Muscle layer of duodenum (tissue), 2 donors: Measurements from ENCODE around the gene TCF3.

Experiments used
- H3K27ac ChIP-seq: one replicate; pipeline ENCODE4 v1.7.0; 2013; ENCODE audit warnings: mild to moderate bottlenecking, low read length
- H3K27me3 ChIP-seq: one replicate; pipeline ENCODE4 v1.7.0; 2013; ENCODE audit warnings: low read depth, mild to moderate bottlenecking, control low read depth, low read length
- H3K36me3 ChIP-seq, 2 donors: one replicate each; pipeline ENCODE4 v1.7.0; 2013; ENCODE audit warnings: low read length in 2 of 2, control low read depth in 1 of 2, mild to moderate bottlenecking in 1 of 2; ENCODE audit not compliant: insufficient read depth in 2 of 2, control insufficient read depth in 1 of 2
- H3K4me1 ChIP-seq, 2 donors: one replicate each; pipeline ENCODE4 v1.7.0; 2013; ENCODE audit warnings: low read length in 2 of 2, mild to moderate bottlenecking in 2 of 2, control low read depth in 1 of 2, moderate library complexity in 1 of 2; ENCODE audit not compliant: insufficient read depth in 2 of 2, control insufficient read depth in 1 of 2
- H3K4me3 ChIP-seq, 2 donors: one replicate each; pipeline ENCODE4 v1.7.0; 2013; ENCODE audit warnings: low read length in 2 of 2, low read depth in 1 of 2, mild to moderate bottlenecking in 1 of 2
- H3K9me3 ChIP-seq, 2 donors: one replicate each; pipeline ENCODE4 v1.7.0; 2013; ENCODE audit warnings: low read length in 2 of 2, control low read depth in 1 of 2, mild to moderate bottlenecking in 1 of 2; ENCODE audit not compliant: control insufficient read depth in 1 of 2
- donor health status: healthy.

Gene TCF3

DNA sequence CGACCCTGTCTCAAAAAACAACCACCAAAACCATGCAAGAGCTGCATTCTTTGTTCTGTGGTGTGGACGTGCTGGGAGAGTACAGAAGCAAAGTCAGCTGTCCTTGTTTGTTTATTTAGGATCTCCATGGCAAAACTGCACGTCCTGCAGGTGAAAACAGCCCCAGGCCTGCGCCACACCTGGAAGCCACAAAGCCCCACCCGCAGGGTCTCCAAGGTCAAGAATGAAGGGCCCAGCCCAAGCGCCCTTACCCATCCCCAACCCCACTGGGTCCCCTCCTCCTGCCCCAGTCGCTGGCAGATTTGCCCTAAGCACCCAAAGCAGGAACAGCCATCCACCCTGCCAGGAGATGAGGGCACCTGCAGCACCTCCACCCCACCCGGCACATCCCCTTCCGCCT, 70.2 kb downstream of the TCF3 start:
- peaks cover 15 to 57% of the 10 kb centered on the region in 2 donors for H3K36me3 ChIP-seq
- no peaks in the 10 kb centered on the region for H3K9me3 ChIP-seq
- no peak overlapping the region for H3K27ac ChIP-seq
- H3K4me3 ChIP-seq = no peak overlapping the region
- no peaks in the 10 kb centered on the region for H3K4me1 ChIP-seq
- H3K27me3 ChIP-seq = no peaks in the 10 kb centered on the region

DNA sequence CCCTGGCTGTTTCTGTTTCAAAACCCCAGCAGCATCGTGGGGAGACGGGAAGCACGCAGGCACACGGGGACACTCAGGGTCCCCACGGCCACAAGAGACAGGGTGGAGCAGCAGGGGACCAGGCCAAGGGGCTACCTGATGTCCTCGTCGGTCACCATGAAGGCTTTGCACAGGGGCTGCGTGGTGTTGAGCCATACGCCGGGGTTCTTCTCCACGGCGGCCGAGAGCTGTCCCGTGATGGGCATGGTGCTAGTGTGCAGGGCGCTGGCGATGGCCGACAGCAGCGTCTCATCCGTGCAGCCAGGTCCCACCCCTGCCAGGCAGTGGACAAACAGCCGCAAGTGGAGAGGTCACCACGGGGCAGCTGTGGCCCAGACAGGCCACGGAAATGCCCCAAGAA, 71.5 kb downstream of the TCF3 start:
- H3K27ac ChIP-seq = no peak overlapping the region
- H3K9me3 ChIP-seq = no peaks in the 10 kb centered on the region
- H3K27me3 ChIP-seq = no peaks in the 10 kb centered on the region
- no peaks in the 10 kb centered on the region for H3K4me1 ChIP-seq
- no peak overlapping the region for H3K4me3 ChIP-seq
- H3K36me3 ChIP-seq = peaks cover 15 to 68% of the 10 kb centered on the region in 2 donors

DNA sequence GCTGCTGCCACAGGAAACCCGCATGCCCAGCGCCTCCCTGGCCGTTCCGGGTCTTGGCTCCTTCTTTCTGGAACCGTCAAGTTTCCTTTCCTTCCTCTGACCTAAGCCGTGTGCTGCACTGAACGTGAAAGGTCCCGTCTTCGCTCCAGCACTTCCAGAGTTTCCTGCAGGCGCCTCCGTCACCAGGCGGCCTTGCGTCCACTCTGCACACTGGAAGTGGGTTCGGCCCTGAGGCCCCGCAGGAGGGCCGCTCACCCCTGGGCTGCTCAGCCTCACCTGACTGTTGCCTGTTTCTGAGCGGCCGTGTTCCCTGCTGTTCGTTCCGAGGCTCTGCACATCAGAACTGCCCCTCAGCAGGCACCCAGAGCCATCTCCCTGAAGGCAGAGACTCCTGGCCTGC, 72.0 kb downstream of the TCF3 start:
- H3K27ac ChIP-seq = no peak overlapping the region
- H3K36me3 ChIP-seq = peaks cover 15 to 68% of the 10 kb centered on the region in 2 donors
- H3K27me3 ChIP-seq = no peaks in the 10 kb centered on the region
- H3K4me3 ChIP-seq = no peak overlapping the region
- H3K4me1 ChIP-seq = no peaks in the 10 kb centered on the region
- no peaks in the 10 kb centered on the region for H3K9me3 ChIP-seq

DNA sequence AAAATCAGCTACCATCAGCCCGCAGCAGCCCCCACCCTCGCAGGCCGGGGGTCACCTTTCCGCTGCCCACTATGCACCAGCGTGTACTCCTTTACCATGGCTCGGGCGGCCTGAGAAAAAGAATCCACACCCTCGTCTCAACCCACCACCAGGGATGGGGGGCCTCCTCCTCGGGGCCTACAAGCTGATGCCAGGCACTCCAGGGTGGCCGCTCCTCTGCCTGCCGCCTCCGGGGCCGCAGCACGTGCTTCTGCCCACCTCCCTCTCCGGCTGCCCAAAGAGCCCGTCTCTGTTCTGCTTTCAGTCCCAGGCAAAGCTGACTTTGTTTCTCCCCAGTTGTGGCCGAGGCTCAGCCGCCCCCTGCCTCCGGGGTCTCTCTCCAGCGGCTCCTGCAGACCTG, 73.2 kb downstream of the TCF3 start:
- peaks cover 15 to 65% of the 10 kb centered on the region in 2 donors for H3K36me3 ChIP-seq
- no peaks in the 10 kb centered on the region for H3K9me3 ChIP-seq
- H3K27ac ChIP-seq = no peak overlapping the region
- H3K27me3 ChIP-seq = no peaks in the 10 kb centered on the region
- no peaks in the 10 kb centered on the region for H3K4me1 ChIP-seq
- no peak overlapping the region for H3K4me3 ChIP-seq

DNA sequence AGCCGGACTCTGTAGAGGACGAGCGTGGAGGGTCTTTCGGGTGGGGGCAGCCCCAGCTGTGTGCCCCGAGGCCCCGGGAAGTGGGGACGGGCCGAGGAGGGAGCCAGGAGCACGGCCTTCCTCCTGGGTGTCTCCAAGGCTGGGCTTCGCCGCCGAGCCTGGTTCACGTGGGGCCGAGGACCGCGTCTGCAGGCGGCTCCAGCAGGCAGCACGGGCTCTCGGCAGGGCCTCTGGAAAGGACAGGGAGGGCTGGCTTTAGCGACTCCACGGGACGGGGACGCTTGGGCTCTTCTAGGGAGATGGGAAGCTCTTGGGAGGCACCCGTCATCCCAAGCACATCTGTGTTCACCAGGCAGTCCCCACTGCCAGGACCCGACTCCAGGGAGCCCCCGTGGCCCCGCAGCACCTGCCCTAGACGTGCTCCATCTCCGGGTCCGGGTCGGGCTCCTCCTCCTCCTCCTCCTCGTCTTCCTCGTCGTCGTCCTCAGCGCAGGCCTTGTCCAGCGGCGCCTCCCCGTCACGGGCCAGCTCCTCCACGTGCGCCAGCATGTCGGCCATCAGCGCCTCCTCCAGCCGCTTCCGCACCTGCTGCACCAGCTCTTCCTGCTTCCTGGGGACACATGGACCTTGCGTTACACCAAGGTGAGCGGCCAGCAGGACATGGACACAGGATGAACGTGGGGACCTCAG, 74.3 kb downstream of the TCF3 start:
- Histone ChIP-seq H3K27me3 (no peaks in the 10 kb centered on the region), H3K9me3 (no peaks in the 10 kb centered on the region), H3K27ac (no peak overlapping the region), H3K36me3 (peaks cover 15 to 61% of the 10 kb centered on the region in 2 donors), H3K4me3 (no peak overlapping the region), H3K4me1 (no peaks in the 10 kb centered on the region)

DNA sequence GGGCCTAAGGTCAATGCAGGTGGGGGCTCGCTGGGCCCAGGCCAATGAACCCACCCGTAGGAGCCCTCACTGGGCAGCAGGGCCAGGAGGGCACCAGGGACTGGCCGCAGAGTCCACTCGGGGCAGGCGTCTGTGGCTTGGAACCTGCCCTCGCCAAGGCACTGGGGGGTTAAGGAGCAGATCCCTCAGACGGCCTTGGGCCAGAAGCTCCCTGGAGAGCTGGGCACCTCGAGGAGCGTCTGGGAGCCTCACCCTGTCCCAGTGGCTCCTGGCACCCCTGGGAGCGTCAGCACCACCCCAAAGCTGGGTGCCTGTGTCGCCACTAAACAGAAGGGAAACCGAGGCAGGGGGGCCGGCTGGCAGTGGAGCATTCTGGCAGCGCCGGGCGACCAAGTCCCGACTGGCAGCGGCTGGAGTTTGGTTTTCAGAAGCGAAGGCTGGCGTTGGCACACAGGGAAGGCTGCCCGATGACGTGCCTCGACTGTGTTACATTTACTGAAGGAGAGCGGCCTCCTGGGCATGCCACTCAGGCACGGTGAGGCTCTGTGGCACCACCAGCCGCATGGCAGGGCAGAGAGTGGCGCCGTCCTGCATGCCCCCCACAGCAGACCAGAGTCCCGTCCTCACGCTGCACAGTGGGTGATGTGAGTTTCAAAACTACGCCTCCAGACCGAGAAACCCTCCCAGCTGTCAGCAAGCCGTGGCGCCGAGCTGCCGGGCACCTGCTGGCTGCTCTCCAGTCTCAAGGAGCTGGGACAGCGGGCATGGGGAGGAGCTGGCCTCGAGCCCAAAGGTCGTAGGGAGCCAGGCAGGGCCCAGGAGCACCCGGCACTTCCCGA, 75.1 kb downstream of the TCF3 start:
- Histone ChIP-seq H3K9me3 (no peaks in the 10 kb centered on the region), H3K27ac (no peak overlapping the region), H3K4me1 (no peaks in the 10 kb centered on the region), H3K36me3 (peaks cover 15 to 54% of the 10 kb centered on the region in 2 donors), H3K4me3 (no peak overlapping the region), H3K27me3 (no peaks in the 10 kb centered on the region)

DNA sequence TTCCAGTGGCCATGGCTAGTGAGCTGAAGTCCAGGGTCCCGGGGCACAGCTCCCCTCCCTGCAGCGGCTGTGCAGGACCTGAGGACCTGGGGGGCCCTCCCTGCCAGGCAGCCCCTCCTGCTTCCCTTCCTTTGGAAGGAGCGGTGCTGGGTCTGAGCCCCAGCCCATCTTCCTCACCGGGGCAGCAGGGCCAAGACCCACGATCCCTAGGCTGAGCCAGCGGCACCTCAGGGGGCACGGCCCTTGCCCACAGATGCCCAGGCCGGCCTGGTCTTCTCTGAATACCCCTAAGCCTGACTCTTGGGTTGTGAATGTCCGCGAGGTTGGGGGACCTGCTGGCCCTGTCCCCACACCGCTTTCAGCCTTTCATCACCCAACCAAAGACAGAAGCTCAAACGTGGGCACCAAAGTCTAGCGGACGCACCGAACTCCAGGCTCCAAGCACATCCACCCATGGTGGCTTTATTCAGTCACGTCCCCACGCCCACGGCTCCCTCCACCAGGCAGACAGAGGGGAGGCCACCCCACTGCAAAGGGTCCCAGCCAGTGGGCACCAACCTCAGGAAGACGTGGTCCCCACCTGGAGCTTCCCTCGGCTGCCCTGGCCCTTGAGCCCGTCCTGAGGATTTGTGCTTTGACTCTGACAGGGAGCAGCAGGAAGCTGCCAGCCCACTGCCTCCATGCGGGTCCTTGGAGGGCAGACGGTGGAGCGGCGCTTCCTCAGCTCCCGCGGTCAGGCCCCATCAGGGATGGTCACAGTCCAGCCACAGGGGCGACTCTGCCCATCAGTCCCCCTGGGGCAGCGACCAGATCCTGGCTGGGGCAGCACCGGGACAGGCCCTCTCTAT, 75.9 kb downstream of the TCF3 start:
- no peak overlapping the region for H3K27ac ChIP-seq
- no peaks in the 10 kb centered on the region for H3K4me1 ChIP-seq
- H3K4me3 ChIP-seq = no peak overlapping the region
- H3K27me3 ChIP-seq = no peaks in the 10 kb centered on the region
- H3K36me3 ChIP-seq = peaks cover 15 to 47% of the 10 kb centered on the region in 2 donors
- H3K9me3 ChIP-seq = no peaks in the 10 kb centered on the region

DNA sequence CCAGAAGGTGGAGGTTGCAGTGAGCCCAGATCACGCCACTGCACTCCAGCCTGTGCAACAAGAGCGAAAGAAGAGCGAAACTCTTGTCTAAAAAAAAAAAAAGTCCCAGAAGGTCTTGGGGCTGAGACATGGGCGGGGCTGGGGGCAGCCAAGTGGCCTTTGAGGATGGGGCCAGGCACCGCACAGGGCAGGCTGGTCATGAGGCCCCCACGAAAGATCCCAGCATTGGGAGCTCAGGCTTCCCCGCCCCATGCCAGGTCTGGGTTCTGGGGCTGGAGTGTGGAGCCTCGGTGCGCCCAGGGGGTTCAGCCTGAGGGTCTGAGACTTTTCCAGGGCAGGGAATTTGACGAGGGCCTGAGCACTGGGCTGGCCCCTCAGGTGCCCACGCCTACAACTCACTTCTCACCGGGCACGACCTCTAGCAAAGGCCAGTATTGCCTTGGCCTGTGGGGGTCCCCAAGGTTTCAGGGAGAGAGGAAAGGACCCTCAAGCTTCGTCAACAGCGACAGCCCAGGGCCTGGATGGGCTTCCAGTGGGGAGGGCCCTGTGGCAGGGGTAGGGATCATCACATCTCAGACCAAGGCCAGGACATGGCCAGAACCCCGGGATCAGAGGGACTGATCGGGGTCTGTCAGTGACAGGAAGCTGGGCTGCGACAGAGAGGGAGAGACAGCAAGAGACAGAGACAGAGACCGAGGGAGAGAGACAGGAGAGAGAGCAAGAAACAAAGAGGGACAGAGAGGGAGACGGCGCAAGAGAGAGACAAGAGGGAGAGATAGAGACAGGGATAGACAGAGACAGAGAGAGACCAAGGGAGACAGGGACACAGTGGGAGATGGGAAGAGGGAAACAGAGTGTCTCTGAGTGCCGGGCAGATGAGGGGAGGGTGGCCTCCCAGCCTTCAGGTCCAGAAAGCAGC, 76.8 kb downstream of the TCF3 start:
- no peaks in the 10 kb centered on the region for H3K27me3 ChIP-seq
- H3K9me3 ChIP-seq = no peaks in the 10 kb centered on the region
- H3K4me3 ChIP-seq = no peak overlapping the region
- no peaks in the 10 kb centered on the region for H3K4me1 ChIP-seq
- H3K27ac ChIP-seq = no peak overlapping the region
- H3K36me3 ChIP-seq = peaks cover 6 to 38% of the 10 kb centered on the region in 2 donors

DNA sequence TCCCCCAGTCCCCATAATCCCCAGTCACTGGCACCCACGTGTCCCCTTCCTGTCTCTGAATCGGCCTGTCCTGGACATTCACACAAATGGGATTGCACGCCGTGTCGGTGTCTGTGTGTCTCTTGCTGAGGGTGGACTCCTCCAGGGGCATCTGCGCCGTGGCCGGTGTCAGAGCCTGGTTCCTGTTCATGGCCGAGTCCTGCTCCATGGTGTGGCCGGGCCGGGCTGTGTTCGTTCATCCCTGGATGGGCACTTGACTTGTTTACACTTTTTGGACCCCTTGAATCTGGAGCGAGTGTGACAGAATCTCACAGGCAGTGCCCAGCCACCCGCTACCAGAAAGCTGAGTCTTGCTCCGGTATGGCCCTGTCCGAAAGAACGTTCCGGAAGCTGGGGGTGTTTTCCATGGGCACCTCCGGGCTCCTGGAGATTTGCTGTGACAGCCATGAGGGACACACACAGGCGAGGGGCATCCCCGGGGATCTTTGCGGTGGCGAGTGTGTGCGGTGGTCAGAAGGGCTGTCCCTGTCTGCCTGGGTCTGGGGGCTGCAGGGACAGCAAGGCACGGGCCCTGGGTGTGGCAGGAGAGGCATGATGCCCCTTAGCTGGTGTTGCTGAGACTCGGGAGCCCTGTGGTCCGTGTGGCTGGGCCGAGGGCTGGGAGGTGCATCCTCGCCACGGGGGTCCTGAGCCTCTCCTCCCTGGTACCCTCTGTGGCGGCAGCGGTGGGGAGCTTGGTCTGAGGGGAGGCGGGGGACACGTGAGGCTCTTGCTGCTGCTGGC, 77.9 kb downstream of the TCF3 start:
- Histone ChIP-seq H3K4me3 (no peak overlapping the region), H3K9me3 (no peaks in the 10 kb centered on the region), H3K27me3 (no peaks in the 10 kb centered on the region), H3K27ac (no peak overlapping the region), H3K36me3 (peaks cover 0 to 28% of the 10 kb centered on the region in 2 donors), H3K4me1 (no peaks in the 10 kb centered on the region)

DNA sequence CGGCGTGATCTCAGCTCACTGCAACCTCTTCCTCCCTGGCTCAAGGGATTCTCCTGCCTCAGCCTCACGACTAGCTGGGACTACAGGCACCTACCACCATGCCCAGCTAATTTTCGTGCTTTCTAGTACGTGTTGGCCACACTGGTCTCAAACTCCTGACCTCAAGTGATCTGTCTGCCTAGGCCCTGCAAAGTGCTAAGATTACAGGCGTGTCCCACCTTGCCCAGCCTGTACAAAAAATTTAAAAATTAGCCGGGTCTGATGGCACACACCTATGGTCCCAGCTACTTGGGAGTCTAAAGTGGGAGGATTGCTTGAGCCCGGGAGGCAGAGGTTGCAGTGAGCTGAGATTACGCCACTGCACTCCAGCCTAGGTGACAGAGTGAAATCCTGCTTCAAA, 79.6 kb downstream of the TCF3 start:
- no peak overlapping the region for H3K27ac ChIP-seq
- H3K9me3 ChIP-seq = no peaks in the 10 kb centered on the region
- no peaks in the 10 kb centered on the region for H3K27me3 ChIP-seq
- peaks cover 0 to 4% of the 10 kb centered on the region in 2 donors for H3K4me1 ChIP-seq
- peaks cover 0 to 17% of the 10 kb centered on the region in 2 donors for H3K36me3 ChIP-seq
- no peak overlapping the region for H3K4me3 ChIP-seq
